Nephron (organoid): ENCODE data around the gene CDH23.

ENCODE experiments used
- H3K27ac Mint-ChIP-seq, 3 experiments: 2 replicates each; pipeline ENCODE4 v1.8.0; 2020; ENCODE audit warnings: mixed read lengths in 3 of 3, mild to moderate bottlenecking in 2 of 3, moderate library complexity in 1 of 3
- H3K27me3 Mint-ChIP-seq: 2 replicates; pipeline ENCODE4 v1.8.0; 2021; ENCODE audit warnings: low read depth, mild to moderate bottlenecking, moderate library complexity, mixed read lengths
- H3K36me3 Mint-ChIP-seq: 2 replicates; pipeline ENCODE4 v1.8.0; 2020; ENCODE audit warnings: low read depth, mixed read lengths
- H3K4me1 Mint-ChIP-seq: 2 replicates; pipeline ENCODE4 v1.8.0; 2020; ENCODE audit warnings: mixed read lengths
- H3K4me3 Mint-ChIP-seq, 3 experiments: 2 replicates each; pipeline ENCODE4 v1.8.0; 2020; ENCODE audit warnings: mild to moderate bottlenecking in 3 of 3, mixed read lengths in 3 of 3, moderate library complexity in 2 of 3
- H3K9me3 Mint-ChIP-seq: 2 replicates; pipeline ENCODE4 v1.8.0; 2020; ENCODE audit warnings: mixed read lengths
- TF ChIP-seq, protein P1 (sequence below), 3 experiments: fragments of 200-600 bp; sonication (generic); IDR thresholded peaks; one replicate each; pipeline ENCODE4 v1.5.0; 2021; ENCODE audit warnings: antibody characterized with exemption in 3 of 3; ENCODE audit not compliant: unreplicated experiment in 3 of 3

The CDH23 gene

DNA sequence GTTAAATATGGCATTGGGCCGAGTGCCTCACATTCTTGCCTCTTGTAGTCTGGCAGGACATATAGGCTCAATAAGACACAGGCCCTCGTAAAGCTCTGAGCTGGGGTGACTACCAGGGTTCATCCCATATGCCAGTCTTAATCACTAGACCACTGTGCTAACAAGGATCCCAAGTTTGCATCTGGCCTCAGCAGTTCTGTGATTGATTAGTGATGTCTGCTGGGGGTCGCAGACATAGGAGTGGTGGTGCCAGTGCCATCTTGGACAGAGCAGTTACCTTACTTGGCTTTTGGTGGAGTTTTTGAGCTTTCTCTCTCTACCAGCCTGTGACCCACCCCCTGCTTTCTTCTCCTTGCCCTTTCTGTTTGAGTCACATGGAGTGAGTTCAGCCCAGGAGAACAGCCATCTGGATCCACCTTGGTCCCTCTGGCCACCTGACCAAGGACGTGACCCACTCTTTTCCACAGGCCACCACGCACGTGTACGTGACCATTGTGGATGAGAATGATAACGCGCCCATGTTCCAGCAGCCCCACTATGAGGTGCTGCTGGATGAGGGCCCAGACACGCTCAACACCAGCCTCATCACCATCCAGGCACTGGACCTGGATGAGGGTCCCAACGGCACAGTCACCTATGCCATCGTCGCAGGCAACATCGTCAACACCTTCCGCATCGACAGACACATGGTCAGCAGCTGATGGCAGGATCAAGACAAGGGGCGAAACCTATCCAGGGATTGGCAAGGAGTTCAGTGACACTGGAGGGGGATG lies 380.7 kb downstream of the CDH23 start:
- no peaks in the 10 kb centered on the region for H3K36me3 Mint-ChIP-seq
- TF ChIP-seq, protein P1, sequence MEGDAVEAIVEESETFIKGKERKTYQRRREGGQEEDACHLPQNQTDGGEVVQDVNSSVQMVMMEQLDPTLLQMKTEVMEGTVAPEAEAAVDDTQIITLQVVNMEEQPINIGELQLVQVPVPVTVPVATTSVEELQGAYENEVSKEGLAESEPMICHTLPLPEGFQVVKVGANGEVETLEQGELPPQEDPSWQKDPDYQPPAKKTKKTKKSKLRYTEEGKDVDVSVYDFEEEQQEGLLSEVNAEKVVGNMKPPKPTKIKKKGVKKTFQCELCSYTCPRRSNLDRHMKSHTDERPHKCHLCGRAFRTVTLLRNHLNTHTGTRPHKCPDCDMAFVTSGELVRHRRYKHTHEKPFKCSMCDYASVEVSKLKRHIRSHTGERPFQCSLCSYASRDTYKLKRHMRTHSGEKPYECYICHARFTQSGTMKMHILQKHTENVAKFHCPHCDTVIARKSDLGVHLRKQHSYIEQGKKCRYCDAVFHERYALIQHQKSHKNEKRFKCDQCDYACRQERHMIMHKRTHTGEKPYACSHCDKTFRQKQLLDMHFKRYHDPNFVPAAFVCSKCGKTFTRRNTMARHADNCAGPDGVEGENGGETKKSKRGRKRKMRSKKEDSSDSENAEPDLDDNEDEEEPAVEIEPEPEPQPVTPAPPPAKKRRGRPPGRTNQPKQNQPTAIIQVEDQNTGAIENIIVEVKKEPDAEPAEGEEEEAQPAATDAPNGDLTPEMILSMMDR (IDR thresholded peaks at IDR 0.05; ENCODE audit: unreplicated experiment in 3 of 3) = no peak
- H3K4me1 Mint-ChIP-seq = peaks cover 23% of the 10 kb centered on the region
- H3K4me3 Mint-ChIP-seq = no peak overlapping the region
- H3K27ac Mint-ChIP-seq = no peak overlapping the region
- peaks cover 26% of the 10 kb centered on the region for H3K27me3 Mint-ChIP-seq
- no peaks in the 10 kb centered on the region for H3K9me3 Mint-ChIP-seq

DNA sequence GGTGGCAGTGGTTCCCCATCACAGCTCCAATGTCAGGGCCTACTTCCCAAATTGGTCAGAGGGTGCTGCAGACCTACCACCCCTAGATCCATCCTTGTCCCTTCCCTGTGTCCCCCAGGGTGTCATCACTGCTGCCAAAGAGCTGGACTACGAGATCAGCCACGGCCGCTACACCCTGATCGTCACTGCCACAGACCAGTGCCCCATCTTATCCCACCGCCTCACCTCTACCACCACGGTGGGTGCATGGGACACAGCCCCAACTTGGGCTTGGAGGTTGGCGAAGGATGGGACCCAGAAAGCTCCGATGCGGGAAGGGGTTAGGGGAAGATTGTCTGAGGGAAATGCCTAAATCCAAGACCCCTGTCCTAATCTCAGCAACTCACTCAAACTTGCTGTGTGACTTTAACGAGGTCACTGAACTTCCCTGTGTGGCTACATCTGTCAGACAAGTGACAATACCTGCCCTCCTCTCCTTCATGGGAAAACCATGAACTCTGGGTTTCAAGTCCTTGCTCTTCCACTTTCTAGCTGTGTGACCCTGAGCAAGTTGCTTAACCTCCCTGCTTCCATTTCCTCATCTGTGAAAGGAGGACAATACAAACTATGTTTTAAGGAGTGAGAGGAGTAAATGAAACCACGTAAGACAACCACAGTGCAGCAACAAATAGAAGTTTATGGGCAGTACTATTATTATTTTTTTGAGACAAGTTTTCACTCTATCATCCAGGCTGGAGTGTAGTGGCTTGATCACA lies 381.5 kb downstream of the CDH23 start:
- no peak overlapping the region for H3K4me3 Mint-ChIP-seq
- H3K27me3 Mint-ChIP-seq = peaks cover 26% of the 10 kb centered on the region
- no peaks in the 10 kb centered on the region for H3K9me3 Mint-ChIP-seq
- peaks cover 23% of the 10 kb centered on the region for H3K4me1 Mint-ChIP-seq
- H3K36me3 Mint-ChIP-seq = no peaks in the 10 kb centered on the region
- no peak overlapping the region for H3K27ac Mint-ChIP-seq
- TF ChIP-seq, protein P1 (IDR thresholded peaks at IDR 0.05; ENCODE audit: unreplicated experiment in 3 of 3) = no peak

DNA sequence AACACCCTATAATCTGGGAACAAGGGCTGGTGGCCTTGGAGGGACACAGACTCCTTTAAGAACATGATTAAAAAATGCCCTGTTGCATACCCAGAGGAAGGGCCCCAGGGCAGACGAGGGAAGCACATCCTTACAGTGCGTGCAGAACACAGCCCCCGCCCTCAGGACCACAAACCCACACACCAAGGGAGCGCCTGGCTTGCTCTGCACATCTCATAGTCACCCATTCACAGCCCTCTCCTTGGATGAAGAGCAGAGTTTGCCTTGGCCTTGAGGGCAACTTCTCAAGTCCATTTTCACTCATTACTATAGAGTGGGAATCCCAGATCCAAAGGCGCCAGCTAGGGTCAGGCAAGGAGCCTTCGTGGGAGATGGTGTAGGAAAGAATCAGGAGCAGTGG lies 382.9 kb downstream of the CDH23 start:
- Mint-ChIP-seq H3K9me3 (no peaks in the 10 kb centered on the region), H3K4me3 (no peak overlapping the region), H3K36me3 (no peaks in the 10 kb centered on the region), H3K27me3 (peaks cover 14% of the 10 kb centered on the region), H3K27ac (no peak overlapping the region), H3K4me1 (peaks cover 11% of the 10 kb centered on the region)
- TF ChIP-seq, protein P1 (IDR thresholded peaks at IDR 0.05; ENCODE audit: unreplicated experiment in 3 of 3) = no peak

DNA sequence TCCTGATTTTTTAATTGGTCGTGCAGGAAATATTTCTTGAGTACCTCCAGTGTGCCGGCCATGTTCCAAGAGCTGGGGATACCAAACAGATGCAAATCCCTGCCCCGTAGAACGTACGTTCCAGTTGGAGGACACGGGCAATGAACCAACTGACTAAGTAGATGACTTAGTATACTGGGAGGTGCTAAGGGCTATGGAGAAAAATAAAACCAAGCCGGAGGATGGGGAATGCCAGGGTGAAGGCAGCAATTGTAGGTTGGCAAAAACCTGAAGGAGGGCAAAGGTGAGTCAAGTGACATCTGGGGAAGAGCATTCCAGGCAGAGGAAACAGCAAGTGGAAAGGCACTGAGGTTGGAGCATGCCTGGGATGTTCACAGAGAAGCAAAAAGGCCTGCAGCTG lies 383.4 kb downstream of the CDH23 start:
- peaks cover 14% of the 10 kb centered on the region for H3K27me3 Mint-ChIP-seq
- no peaks in the 10 kb centered on the region for H3K36me3 Mint-ChIP-seq
- TF ChIP-seq, protein P1 (IDR thresholded peaks at IDR 0.05; ENCODE audit: unreplicated experiment in 3 of 3) = no peak
- H3K4me3 Mint-ChIP-seq = no peak overlapping the region
- peaks cover 10% of the 10 kb centered on the region for H3K4me1 Mint-ChIP-seq
- no peak overlapping the region for H3K27ac Mint-ChIP-seq
- no peaks in the 10 kb centered on the region for H3K9me3 Mint-ChIP-seq

DNA sequence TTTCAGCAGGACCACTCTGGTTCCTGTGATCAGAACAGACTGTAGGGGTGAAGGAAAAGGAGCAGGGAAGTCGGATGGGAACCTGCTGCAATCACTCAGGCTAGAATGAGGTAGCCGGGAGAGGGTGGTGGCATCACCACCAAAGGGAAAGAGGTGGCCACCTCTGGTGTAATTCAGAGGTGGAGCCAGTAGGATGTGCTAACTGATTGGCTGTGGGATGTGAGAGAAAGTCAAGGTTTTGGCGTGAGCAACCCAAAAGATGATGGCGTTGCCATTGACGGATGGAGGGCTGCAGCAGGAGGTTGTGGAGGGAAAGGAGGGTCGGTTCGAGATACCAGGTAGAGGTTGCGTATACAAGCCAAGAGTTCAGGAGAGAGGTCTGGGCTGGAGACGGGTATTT lies 384.0 kb downstream of the CDH23 start:
- H3K27ac Mint-ChIP-seq = no peak overlapping the region
- H3K9me3 Mint-ChIP-seq = no peaks in the 10 kb centered on the region
- H3K36me3 Mint-ChIP-seq = no peaks in the 10 kb centered on the region
- H3K4me1 Mint-ChIP-seq = peaks cover 6% of the 10 kb centered on the region
- TF ChIP-seq, protein P1 (IDR thresholded peaks at IDR 0.05; ENCODE audit: unreplicated experiment in 3 of 3) = no peak
- no peak overlapping the region for H3K4me3 Mint-ChIP-seq
- peaks cover 14% of the 10 kb centered on the region for H3K27me3 Mint-ChIP-seq
